ENCODE data around the gene STIM2. TPM values are rescaled to one million over a fixed set of nuclear protein-coding genes. Genes with fewer than 3 reads are reported as not detected.

Gene STIM2
- total RNA-seq, 1 donor from 2014 or later = 25.8 TPM

- no peak overlapping the region for H2AFZ ChIP-seq (replicated peaks)
- H3F3A ChIP-seq (ENCODE audit: low read depth) = no peaks in the 10 kb centered on the region
- H3K9me3 ChIP-seq (ENCODE audit: low read depth) = no peaks in the 10 kb centered on the region
- no peak overlapping the region for H3K4me2 ChIP-seq
- TF ChIP-seq EZH2 (IDR thresholded peaks at IDR 0.05) = no peak
- TF ChIP-seq CTCF (IDR thresholded peaks at IDR 0.05) = no peak
- TF ChIP-seq EZH2phosphoT487 (IDR thresholded peaks at IDR 0.05) = no peak
- peaks cover 20% of the 10 kb centered on the region for H3K36me3 Mint-ChIP-seq
- H3K36me3 ChIP-seq = no peaks in the 10 kb centered on the region
- peaks cover 44% of the 10 kb centered on the region for H3K79me2 ChIP-seq (ENCODE audit: low read depth)
- peaks cover 30% of the 10 kb centered on the region for H3K9me3 Mint-ChIP-seq
- no peak overlapping the region for H3K4me3 ChIP-seq
- no peaks in the 10 kb centered on the region for H4K20me1 ChIP-seq (ENCODE audit: low read depth)
- H3K27ac Mint-ChIP-seq = no peak overlapping the region
- H3K4me1 ChIP-seq = peaks cover 3% of the 10 kb centered on the region
- H3K4me3 Mint-ChIP-seq = no peak overlapping the region
- H3K27me3 Mint-ChIP-seq (ENCODE audit: insufficient read depth, low read depth) = no peaks in the 10 kb centered on the region
- no peaks in the 10 kb centered on the region for H3K4me1 Mint-ChIP-seq
- no peaks in the 10 kb centered on the region for H3K27me3 ChIP-seq
- no peak overlapping the region for H3K9ac ChIP-seq
- DNase-seq (ENCODE audit: low spot score) = no peak
- H3K27ac ChIP-seq = no peak overlapping the region
These were observed 27.2 kb downstream of the STIM2 start for GRCh38 chr4:26887809-26888208.

- H3K9ac ChIP-seq = no peak overlapping the region
- H3K79me2 ChIP-seq (ENCODE audit: low read depth) = peaks cover 46% of the 10 kb centered on the region
- H3K4me2 ChIP-seq = no peak overlapping the region
- no peak for DNase-seq (ENCODE audit: low spot score)
- H3K9me3 ChIP-seq (ENCODE audit: low read depth) = no peaks in the 10 kb centered on the region
- Mint-ChIP-seq H3K36me3 (peaks cover 20% of the 10 kb centered on the region), H3K27ac (no peak overlapping the region), H3K9me3 (peaks cover 32% of the 10 kb centered on the region), H3K27me3 (ENCODE audit: insufficient read depth, low read depth) (no peaks in the 10 kb centered on the region), H3K4me1 (no peaks in the 10 kb centered on the region), H3K4me3 (no peak overlapping the region)
- no peak overlapping the region for H3K27ac ChIP-seq
- H3F3A ChIP-seq (ENCODE audit: low read depth) = no peaks in the 10 kb centered on the region
- H2AFZ ChIP-seq (replicated peaks) = no peak overlapping the region
- no peaks in the 10 kb centered on the region for H4K20me1 ChIP-seq (ENCODE audit: low read depth)
- H3K36me3 ChIP-seq = no peaks in the 10 kb centered on the region
- no peak overlapping the region for H3K4me3 ChIP-seq
- H3K4me1 ChIP-seq = peaks cover 3% of the 10 kb centered on the region
- H3K27me3 ChIP-seq = no peaks in the 10 kb centered on the region
- TF ChIP-seq EZH2phosphoT487 (IDR thresholded peaks at IDR 0.05) = no peak
- TF ChIP-seq CTCF (IDR thresholded peaks at IDR 0.05) = no peak
- no peak for TF ChIP-seq EZH2 (IDR thresholded peaks at IDR 0.05)
These were observed 28.7 kb downstream of the STIM2 start for GRCh38 chr4:26889356-26889755.

GRCh38 chr4:26891054-26891453, 30.4 kb downstream of the STIM2 start:
- Mint-ChIP-seq H3K4me1 (no peaks in the 10 kb centered on the region), H3K27ac (no peak overlapping the region), H3K4me3 (no peak overlapping the region), H3K36me3 (peaks cover 20% of the 10 kb centered on the region), H3K27me3 (ENCODE audit: insufficient read depth, low read depth) (no peaks in the 10 kb centered on the region), H3K9me3 (peaks cover 34% of the 10 kb centered on the region)
- Histone ChIP-seq H3K36me3 (no peaks in the 10 kb centered on the region), H4K20me1 (ENCODE audit: low read depth) (peaks cover 3% of the 10 kb centered on the region), H2AFZ (replicated peaks) (no peak overlapping the region), H3F3A (ENCODE audit: low read depth) (no peaks in the 10 kb centered on the region), H3K79me2 (ENCODE audit: low read depth) (peaks cover 56% of the 10 kb centered on the region), H3K4me1 (peaks cover 3% of the 10 kb centered on the region), H3K9ac (no peak overlapping the region), H3K27me3 (no peaks in the 10 kb centered on the region), H3K9me3 (ENCODE audit: low read depth) (no peaks in the 10 kb centered on the region), H3K27ac (no peak overlapping the region), H3K4me3 (no peak overlapping the region), H3K4me2 (no peak overlapping the region)
- no peak for TF ChIP-seq CTCF (IDR thresholded peaks at IDR 0.05)
- TF ChIP-seq EZH2phosphoT487 (IDR thresholded peaks at IDR 0.05) = no peak
- no peak for TF ChIP-seq EZH2 (IDR thresholded peaks at IDR 0.05)
- DNase-seq (ENCODE audit: low spot score) = no peak

Data from neural progenitor cell (in vitro differentiated cells).